ENCODE measurements around the gene TMEM220.
"Not testable (repeated sequence)": the region's sequence is repeated elsewhere in the genome, so short reads cannot be mapped to it uniquely, and the experiment has no call there.

The TMEM220 gene

GRCh38 chr17:10699856-10700255 is 30.0 kb downstream of the TMEM220 start:
- H4K20me1 ChIP-seq (ENCODE audit: insufficient read depth, low read length), result no peaks in the 10 kb centered on the region
- no peak overlapping the region for H3K4me2 ChIP-seq (ENCODE audit: low read length)
- no peaks in the 10 kb centered on the region for H3K27me3 ChIP-seq (ENCODE audit: low read depth, low read length)
- no peak overlapping the region for H3K9ac ChIP-seq (ENCODE audit: low read length)
- no peak overlapping the region for H2AFZ ChIP-seq (ENCODE audit: low read depth, low read length)
- TF ChIP-seq EZH2phosphoT487 (IDR thresholded peaks at IDR 0.05; ENCODE audit: low read depth) (no peak), CTCF (IDR thresholded peaks at IDR 0.05; ENCODE audit: low read depth, low read length) (no peak)
- H3K36me3 ChIP-seq (replicated peaks; ENCODE audit: low read depth, low read length), result peaks cover 8% of the 10 kb centered on the region
- peaks cover 35% of the 10 kb centered on the region for H3K79me2 ChIP-seq (ENCODE audit: low read length)
- no peak overlapping the region for H3K27ac ChIP-seq (ENCODE audit: low read length)
- no peaks in the 10 kb centered on the region for H3K9me3 ChIP-seq (ENCODE audit: insufficient read depth, low read length)
- no peak overlapping the region for H3K4me3 ChIP-seq (ENCODE audit: low read length)
- peaks cover 10% of the 10 kb centered on the region; the same call in 1 of the 2 replicates for H3K4me1 ChIP-seq (ENCODE audit: low read length)

- peaks cover 6% of the 10 kb centered on the region for H3K36me3 ChIP-seq (replicated peaks; ENCODE audit: low read depth, low read length)
- no peaks in the 10 kb centered on the region for H3K9me3 ChIP-seq (ENCODE audit: insufficient read depth, low read length)
- H3K4me2 ChIP-seq (ENCODE audit: low read length), result peak overlapping the region; percentile 70
- H3K27ac ChIP-seq (ENCODE audit: low read length), result peak overlapping the region; percentile 86
- peaks cover 2% of the 10 kb centered on the region; the same call in 1 of the 2 replicates for H4K20me1 ChIP-seq (ENCODE audit: insufficient read depth, low read length)
- no peak for TF ChIP-seq EZH2phosphoT487 (IDR thresholded peaks at IDR 0.05; ENCODE audit: low read depth)
- no peak for TF ChIP-seq CTCF (IDR thresholded peaks at IDR 0.05; ENCODE audit: low read depth, low read length)
- H3K79me2 ChIP-seq (ENCODE audit: low read length), result peaks cover 45% of the 10 kb centered on the region
- H3K27me3 ChIP-seq (ENCODE audit: low read depth, low read length), result no peaks in the 10 kb centered on the region
- peak overlapping the region; percentile 90 for H3K9ac ChIP-seq (ENCODE audit: low read length)
- H3K4me3 ChIP-seq (ENCODE audit: low read length), result peak overlapping the region; percentile 100
- peaks cover 10% of the 10 kb centered on the region; the same call in 1 of the 2 replicates for H3K4me1 ChIP-seq (ENCODE audit: low read length)
- peak overlapping the region; percentile 68 for H2AFZ ChIP-seq (ENCODE audit: low read depth, low read length)
Observed at GRCh38 chr17:10698096-10698818, 31.6 kb downstream of the TMEM220 start.

GRCh38 chr17:10697092-10698081 is 32.4 kb downstream of the TMEM220 start, which contains the start of the genes ADPRM and SCO1:
Gene ADPRM, plus strand, starts transcription at chr17:10697594. Its CDS starts 7,333 bp downstream, at chr17:10704927.
Gene SCO1, minus strand, starts transcription at chr17:10697533. Its CDS starts 26 bp downstream, at chr17:10697507.
- peak within 1 kb of the TSS; percentile 93 for H3K4me2 ChIP-seq (ENCODE audit: low read length)
- TF ChIP-seq CTCF (IDR thresholded peaks at IDR 0.05; ENCODE audit: low read depth, low read length), result peak; percentile 10; the same call in 1 of the 2 replicates
- no peak for TF ChIP-seq EZH2phosphoT487 (IDR thresholded peaks at IDR 0.05; ENCODE audit: low read depth)
- H3K4me1 ChIP-seq (ENCODE audit: low read length), result peaks cover 8% of the 10 kb centered on the region; the same call in 1 of the 2 replicates
- peaks cover 2% of the 10 kb centered on the region; the same call in 1 of the 2 replicates for H4K20me1 ChIP-seq (ENCODE audit: insufficient read depth, low read length)
- peak within 1 kb of the TSS; percentile 68 for H2AFZ ChIP-seq (ENCODE audit: low read depth, low read length)
- no peaks in the 10 kb centered on the region for H3K9me3 ChIP-seq (ENCODE audit: insufficient read depth, low read length)
- peak within 1 kb of the TSS; percentile 86 for H3K27ac ChIP-seq (ENCODE audit: low read length)
- H3K36me3 ChIP-seq (replicated peaks; ENCODE audit: low read depth, low read length), result peaks cover 10% of the 10 kb centered on the region
- peaks cover 51% of the 10 kb centered on the region for H3K79me2 ChIP-seq (ENCODE audit: low read length)
- H3K4me3 ChIP-seq (ENCODE audit: low read length), result peak within 1 kb of the TSS; percentile 100
- H3K27me3 ChIP-seq (ENCODE audit: low read depth, low read length), result no peaks in the 10 kb centered on the region
- H3K9ac ChIP-seq (ENCODE audit: low read length), result peak within 1 kb of the TSS; percentile 90

GRCh38 chr17:10695875-10696407 is 33.9 kb downstream of the TMEM220 start:
- Histone ChIP-seq H3K4me3 (ENCODE audit: low read length) (peak overlapping the region; percentile 100), H3K9ac (ENCODE audit: low read length) (peak overlapping the region; percentile 90; the same call in 1 of the 2 replicates), H3K79me2 (ENCODE audit: low read length) (peaks cover 52% of the 10 kb centered on the region), H3K4me2 (ENCODE audit: low read length) (peak overlapping the region; percentile 93), H3K36me3 (replicated peaks; ENCODE audit: low read depth, low read length) (peaks cover 16% of the 10 kb centered on the region)
- not testable (repeated sequence) for H3K27ac ChIP-seq (ENCODE audit: low read length); H3K4me1 ChIP-seq (ENCODE audit: low read length); H4K20me1 ChIP-seq (ENCODE audit: insufficient read depth, low read length); H3K9me3 ChIP-seq (ENCODE audit: insufficient read depth, low read length); H3K27me3 ChIP-seq (ENCODE audit: low read depth, low read length); H2AFZ ChIP-seq (ENCODE audit: low read depth, low read length)
